Prostate gland (tissue), 2 donors: Measurements from ENCODE around the gene ANKLE1.

ENCODE experiments used
- CTCF ChIP-seq, 4 experiments: fragments of 200-600 bp in 2 of 4; fragments of 450-650 bp in 2 of 4; sonication (generic) in 2 of 4; IDR thresholded peaks; 1 replicate in 3 of 4; 2 replicates in 1 of 4; pipeline ENCODE4 v1.5.1; 2016 to 2019; ENCODE audit warnings: antibody characterized with exemption in 4 of 4, mild to moderate bottlenecking in 2 of 4, moderate library complexity in 2 of 4
- POLR2A ChIP-seq: fragments of 450-650 bp; IDR thresholded peaks from one replicate; pipeline ENCODE4 v1.6.1; 2016; ENCODE audit warnings: antibody characterized with exemption, mild to moderate bottlenecking
- POLR2AphosphoS5 ChIP-seq: sonication (generic); formaldehyde crosslinking; IDR thresholded peaks from one replicate; pipeline ENCODE4 v1.6.1; 2017; ENCODE audit warnings: antibody characterized with exemption

GRCh38 chr19:17302391-17303166, 20.9 kb downstream of the ANKLE1 start:
- no peak for TF ChIP-seq CTCF (IDR thresholded peaks at IDR 0.05)
- TF ChIP-seq POLR2A: no peak
- no peak for TF ChIP-seq POLR2AphosphoS5
